Caco-2 (cell line): ENCODE data around the gene TMEM88. TPM values are rescaled to one million over a fixed set of nuclear protein-coding genes. Genes with fewer than 3 reads are reported as not detected.

ENCODE experiments used
- BruUV-seq: library from RNA; stranded (reverse); fragments of 400-500 nt; replicated peaks from 2 replicates; lab custom pipeline; 2021; lab: Mats Ljungman, UMichigan
- CTCF ChIA-PET: fragments of 300-600 bp; sonication (Branson Sonifier 250); formaldehyde crosslinking; loops from one replicate; lab custom pipeline; 2022; ENCODE audit warnings: antibody characterized with exemption; lab: Charles Lee
- POLR2A ChIA-PET: fragments of 300-600 bp; sonication (Branson Sonifier 250); formaldehyde crosslinking; loops from one replicate; lab custom pipeline; 2022; ENCODE audit warnings: antibody characterized with exemption; lab: Charles Lee
- DNase-seq, 2 experiments: peaks; one replicate each; pipeline versions ENCODE4 v3.0.0 to v3.0.0-alpha.2; 2020 to 2022
- H3K27me3 ChIP-seq: replicated peaks from 2 replicates; pipeline ENCODE4 v1.6.0; 2011; ENCODE audit warnings: low read length; ENCODE audit not compliant: control insufficient read depth, insufficient read depth
- H3K36me3 ChIP-seq: 2 replicates; pipeline ENCODE4 v1.5.1; 2011; ENCODE audit warnings: low read length; ENCODE audit not compliant: control insufficient read depth, insufficient read depth
- H3K4me1 ChIP-seq: fragments of 250-450 bp; sonication (Bioruptor Pico); 2 replicates; pipeline ENCODE4 v1.5.1; 2020; ENCODE audit warnings: mild to moderate bottlenecking
- H3K4me3 ChIP-seq: 2 replicates; pipeline ENCODE4 v1.5.1; 2011; ENCODE audit warnings: low read depth, mild to moderate bottlenecking, control low read depth, low read length
- H3K9me3 ChIP-seq: fragments of 250-450 bp; sonication (Bioruptor Pico); 2 replicates; pipeline ENCODE4 v1.5.1; 2020; ENCODE audit warnings: mild to moderate bottlenecking, moderate library complexity
- H3K27ac Mint-ChIP-seq: one replicate; pipeline ENCODE4 v1.8.0; 2022; ENCODE audit warnings: mixed read lengths; ENCODE audit not compliant: unreplicated experiment
- H3K27me3 Mint-ChIP-seq: one replicate; pipeline ENCODE4 v1.8.0; 2022; ENCODE audit warnings: mixed read lengths; ENCODE audit not compliant: insufficient read depth, unreplicated experiment
- H3K36me3 Mint-ChIP-seq: one replicate; pipeline ENCODE4 v1.8.0; 2022; ENCODE audit warnings: mild to moderate bottlenecking, mixed read lengths; ENCODE audit not compliant: insufficient read depth, unreplicated experiment
- H3K4me1 Mint-ChIP-seq: one replicate; pipeline ENCODE4 v1.8.0; 2022; ENCODE audit warnings: low read depth, mixed read lengths; ENCODE audit not compliant: unreplicated experiment
- H3K4me3 Mint-ChIP-seq: one replicate; pipeline ENCODE4 v1.8.0; 2022; ENCODE audit warnings: mild to moderate bottlenecking, moderate library complexity, mixed read lengths; ENCODE audit not compliant: unreplicated experiment
- H3K9me3 Mint-ChIP-seq: one replicate; pipeline ENCODE4 v1.8.0; 2022; ENCODE audit warnings: mixed read lengths; ENCODE audit not compliant: unreplicated experiment
- CTCF ChIP-seq, 2 experiments: fragments of 200-600 bp in 1 of 2; IDR thresholded peaks; 1 replicate in 1 of 2; 2 replicates in 1 of 2; pipeline versions ENCODE4 v1.5.1 to v1.8.0; 2011 to 2022; ENCODE audit warnings: antibody characterized with exemption in 1 of 2, control low read depth in 1 of 2, inconsistent platforms in 1 of 2, low read depth in 1 of 2, low read length in 1 of 2, mild to moderate bottlenecking in 1 of 2, moderate library complexity in 1 of 2; ENCODE audit not compliant: insufficient read depth in 1 of 2, severe bottlenecking in 1 of 2, unreplicated experiment in 1 of 2
- intact Hi-C: fragments of 100-400 bp; cut with micrococcal nuclease; formaldehyde crosslinking; loops from one replicate; pipeline ENCODE4 v1.10.0; 2022; ENCODE audit not compliant: unreplicated experiment
- total RNA-seq: library from RNA; stranded (reverse); gene quantifications from 2 replicates; pipeline ENCODE4 v1.2.3, GENCODE V29; 2022

Gene TMEM88
- total RNA-seq, 1 experiment from 2014 or later = 2.5 TPM

- Mint-ChIP-seq H3K4me1 (peaks cover 7% of the 10 kb centered on the region), H3K9me3 (no peaks in the 10 kb centered on the region), H3K27ac (no peak overlapping the region), H3K36me3 (peaks cover 70% of the 10 kb centered on the region), H3K27me3 (no peaks in the 10 kb centered on the region), H3K4me3 (peak overlapping the region; percentile 82)
- Histone ChIP-seq H3K9me3 (no peaks in the 10 kb centered on the region), H3K27me3 (no peaks in the 10 kb centered on the region), H3K4me1 (peaks cover 8% of the 10 kb centered on the region), H3K4me3 (peak overlapping the region; percentile 68; the same call in 1 of the 2 replicates), H3K36me3 (no peaks in the 10 kb centered on the region; the same call in 1 of the 2 replicates)
- intact Hi-C loops = no loop called here
- no peak for TF ChIP-seq CTCF (IDR thresholded peaks at IDR 0.05; ENCODE audit: insufficient read depth in 1 of 2, low read depth in 1 of 2, low read length in 1 of 2, severe bottlenecking in 1 of 2, unreplicated experiment in 1 of 2)
- DNase-seq = no peak
- ChIA-PET CTCF (interaction anchor here (1.2 to 1.6 kb wide), 4 partner anchors 10 to 102 kb away, joined by 3 to 6 read pairs (median 5); partner anchors contain the start of gene NAA38), POLR2A (interaction anchor here (0.8 to 3.8 kb wide), 4 partner anchors 9 to 70 kb away, joined by 3 to 27 read pairs (median 6); partner anchors contain the start of genes CYB5D1, NAA38 and RNF227)
- no TSS peak for BruUV-seq
These were observed 9.4 kb upstream of the TMEM88 start for GRCh38 chr17:7845359-7846062.

- Mint-ChIP-seq H3K4me3 (no peak overlapping the region), H3K9me3 (no peaks in the 10 kb centered on the region), H3K4me1 (no peaks in the 10 kb centered on the region), H3K36me3 (peaks cover 76% of the 10 kb centered on the region), H3K27ac (no peak overlapping the region), H3K27me3 (no peaks in the 10 kb centered on the region)
- H3K36me3 ChIP-seq = no peaks in the 10 kb centered on the region; the same call in none of the 2 replicates
- no TSS peak for BruUV-seq
- TF ChIP-seq CTCF (IDR thresholded peaks at IDR 0.05; ENCODE audit: insufficient read depth in 1 of 2, low read depth in 1 of 2, low read length in 1 of 2, severe bottlenecking in 1 of 2, unreplicated experiment in 1 of 2) = no peak
- H3K4me3 ChIP-seq = no peak overlapping the region
- POLR2A ChIA-PET = no interaction called here
- CTCF ChIA-PET = no interaction called here
- intact Hi-C loops = no loop called here
- no peaks in the 10 kb centered on the region for H3K27me3 ChIP-seq
- H3K9me3 ChIP-seq = no peaks in the 10 kb centered on the region
- DNase-seq = no peak
- H3K4me1 ChIP-seq = peaks cover 2% of the 10 kb centered on the region
These were observed 8.7 kb upstream of the TMEM88 start for GRCh38 chr17:7846063-7846735.

GRCh38 chr17:7846765-7847661 lies 7.9 kb upstream of the TMEM88 start:
- H3K9me3 Mint-ChIP-seq = no peaks in the 10 kb centered on the region
- BruUV-seq = no TSS peak
- Histone ChIP-seq H3K4me3 (no peak overlapping the region), H3K27me3 (no peaks in the 10 kb centered on the region), H3K36me3 (no peaks in the 10 kb centered on the region; the same call in none of the 2 replicates), H3K4me1 (no peaks in the 10 kb centered on the region; the same call in 1 of the 2 replicates), H3K9me3 (no peaks in the 10 kb centered on the region)
- no peak for DNase-seq
- no peak for TF ChIP-seq CTCF (IDR thresholded peaks at IDR 0.05; ENCODE audit: insufficient read depth in 1 of 2, low read depth in 1 of 2, low read length in 1 of 2, severe bottlenecking in 1 of 2, unreplicated experiment in 1 of 2)
- intact Hi-C loops = no loop called here
- no peaks in the 10 kb centered on the region for H3K4me1 Mint-ChIP-seq
- CTCF ChIA-PET = no interaction called here
- H3K27me3 Mint-ChIP-seq = no peaks in the 10 kb centered on the region
- H3K4me3 Mint-ChIP-seq = no peak overlapping the region
- POLR2A ChIA-PET = no interaction called here
- no peak overlapping the region for H3K27ac Mint-ChIP-seq
- peaks cover 76% of the 10 kb centered on the region for H3K36me3 Mint-ChIP-seq
